Ovary (tissue), 9 donors: ENCODE results near the gene RPS28. TPM values are rescaled to one million over a fixed set of nuclear protein-coding genes. Genes with fewer than 3 reads are reported as not detected.

Experiments
- DNase-seq, 5 donors: peaks; one replicate each; pipeline ENCODE4 v3.0.0-alpha.2; 2019 to 2020
- H3K27ac ChIP-seq, 2 donors: fragments of 200-600 bp; one replicate each; pipeline versions ENCODE4 v1.5.1 to v1.8.0; 2019 to 2022
- H3K27me3 ChIP-seq: fragments of 200-600 bp; one replicate; pipeline ENCODE4 v1.8.0; 2022
- H3K36me3 ChIP-seq: fragments of 200-600 bp; sonication (generic); one replicate; pipeline ENCODE4 v1.5.1; 2019
- H3K4me1 ChIP-seq: one replicate; pipeline ENCODE4 v1.8.1; 2013; ENCODE audit warnings: mild to moderate bottlenecking, moderate library complexity; ENCODE audit not compliant: insufficient read depth
- H3K4me3 ChIP-seq: fragments of 200-600 bp; sonication (generic); one replicate; pipeline ENCODE4 v1.5.1; 2017
- H3K9me3 ChIP-seq, 2 donors: fragments of 200-600 bp in 1 of 2; sonication (generic) in 1 of 2; one replicate each; pipeline versions ENCODE4 v1.5.1 to v1.8.1; 2013 to 2019; ENCODE audit warnings: mild to moderate bottlenecking in 1 of 2, moderate library complexity in 1 of 2
- EP300 ChIP-seq: sonication (generic); formaldehyde crosslinking; IDR thresholded peaks from one replicate; pipeline ENCODE4 v1.6.1; 2017; ENCODE audit warnings: antibody characterized with exemption
- POLR2A ChIP-seq: fragments of 450-650 bp; IDR thresholded peaks from one replicate; pipeline ENCODE4 v1.6.1; 2017; ENCODE audit warnings: antibody characterized with exemption, mild to moderate bottlenecking, moderate library complexity
- WGBS, 3 donors: extraction: QIAGEN DNeasy Blood & Tissue Kit in 1 of 3; methylation state at CpG; one replicate each; pipeline versions ENCODE4 v1.1.5 to v1.1.7; 2013 to 2017; 5-methylcytosine and 5-hydroxymethylcytosine counted together
- intact Hi-C, 4 donors: fragments of 100-400 bp; cut with DNase I; formaldehyde crosslinking; loops; one replicate each; pipeline versions ENCODE4 v1.11.0 to v1.15.1; 2022 to 2023
- polyA plus RNA-seq, 2 donors: library from polyadenylated mRNA; stranded (reverse); fragments of 200-250 nt in 1 of 2; fragments of 350-450 nt in 1 of 2; fragmentation: Illumina TruSeq in 1 of 2; extraction: RNeasy Lipid Tissue Mini Kit (QIAGEN cat#74804) in 1 of 2; gene quantifications; one replicate each; pipeline ENCODE4 v1.2.3, GENCODE V29; 2013 to 2014
- total RNA-seq, 7 donors: library from RNA; depleted of rRNA in 2 of 7; stranded (reverse); fragments of >200 nt in 2 of 7; fragmentation: NEBNext Ultra II Directional in 3 of 7; extraction: Animal tissue kit (Norgen Biotek cat#: 25700) in 3 of 7; gene quantifications; one replicate each; pipeline versions ENCODE4 v1.1.0 to v1.2.4, GENCODE V29; 2016 to 2023
- TF ChIP-seq, protein P1 (sequence below), 3 donors: fragments of 450-650 bp in 2 of 3; fragments of 200-600 bp in 1 of 3; IDR thresholded peaks; one replicate each; pipeline versions ENCODE4 v1.5.1 to v1.8.0; 2016 to 2022; ENCODE audit warnings: antibody characterized with exemption in 3 of 3, mild to moderate bottlenecking in 1 of 3
- donor health status: DM: no; HTN: no; CAD: no; lungs with moderate emphysema.
- donor health status: DM: no; HTN: no; CAD: no.
- donor health status: Bipolar disorder and iron deficiency.
- donor health status: DM: yes; HTN: yes; CAD: no.
- donor health status: DM: no; HTN: no; CAD: no.
- donor health status: DM: yes; HTN: yes; CAD: no.

The RPS28 gene
- total and polyA plus RNA-seq, 9 donors = 47.7 to 2,713 (median 2,078) TPM

DNA sequence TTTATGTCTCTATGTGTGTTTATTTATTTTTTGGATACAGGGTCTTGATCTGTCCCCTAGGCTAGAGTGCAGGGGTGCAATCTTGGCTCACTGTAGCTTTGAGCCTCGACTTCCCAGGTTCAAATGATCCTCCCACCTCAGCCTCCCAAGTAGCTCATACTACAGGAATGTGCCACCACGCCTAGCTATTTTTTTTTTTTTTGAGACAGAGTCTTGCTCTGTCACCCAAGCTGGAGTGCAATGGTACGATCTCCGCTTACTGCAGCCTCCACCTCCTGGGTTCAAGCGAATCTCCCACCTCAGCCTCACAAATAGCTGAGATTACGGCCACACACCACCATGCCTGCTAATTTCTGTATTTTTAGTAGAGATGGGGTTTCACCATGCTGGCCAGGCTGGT lies 37.7 kb downstream of the RPS28 start:
- Histone ChIP-seq H3K4me3 (no peak overlapping the region), H3K36me3 (no peaks in the 10 kb centered on the region), H3K9me3 (no peaks in the 10 kb centered on the region), H3K27ac (no peak overlapping the region), H3K27me3 (no peaks in the 10 kb centered on the region), H3K4me1 (peaks cover 11% of the 10 kb centered on the region)
- TF ChIP-seq, protein P1, sequence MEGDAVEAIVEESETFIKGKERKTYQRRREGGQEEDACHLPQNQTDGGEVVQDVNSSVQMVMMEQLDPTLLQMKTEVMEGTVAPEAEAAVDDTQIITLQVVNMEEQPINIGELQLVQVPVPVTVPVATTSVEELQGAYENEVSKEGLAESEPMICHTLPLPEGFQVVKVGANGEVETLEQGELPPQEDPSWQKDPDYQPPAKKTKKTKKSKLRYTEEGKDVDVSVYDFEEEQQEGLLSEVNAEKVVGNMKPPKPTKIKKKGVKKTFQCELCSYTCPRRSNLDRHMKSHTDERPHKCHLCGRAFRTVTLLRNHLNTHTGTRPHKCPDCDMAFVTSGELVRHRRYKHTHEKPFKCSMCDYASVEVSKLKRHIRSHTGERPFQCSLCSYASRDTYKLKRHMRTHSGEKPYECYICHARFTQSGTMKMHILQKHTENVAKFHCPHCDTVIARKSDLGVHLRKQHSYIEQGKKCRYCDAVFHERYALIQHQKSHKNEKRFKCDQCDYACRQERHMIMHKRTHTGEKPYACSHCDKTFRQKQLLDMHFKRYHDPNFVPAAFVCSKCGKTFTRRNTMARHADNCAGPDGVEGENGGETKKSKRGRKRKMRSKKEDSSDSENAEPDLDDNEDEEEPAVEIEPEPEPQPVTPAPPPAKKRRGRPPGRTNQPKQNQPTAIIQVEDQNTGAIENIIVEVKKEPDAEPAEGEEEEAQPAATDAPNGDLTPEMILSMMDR (IDR thresholded peaks at IDR 0.05) = no peak
- TF ChIP-seq EP300 (no peak), POLR2A (no peak)
- 87 to 91% (median 89%) methylated on average over 6 of the region's 6 CpGs for WGBS, 3 donors
- intact Hi-C loops = loop anchor here in 1 of 4 donors (5.0 kb wide), 1 partner anchor 148 kb away; no protein-coding TSS in a partner anchor
- DNase-seq = no peak

DNA sequence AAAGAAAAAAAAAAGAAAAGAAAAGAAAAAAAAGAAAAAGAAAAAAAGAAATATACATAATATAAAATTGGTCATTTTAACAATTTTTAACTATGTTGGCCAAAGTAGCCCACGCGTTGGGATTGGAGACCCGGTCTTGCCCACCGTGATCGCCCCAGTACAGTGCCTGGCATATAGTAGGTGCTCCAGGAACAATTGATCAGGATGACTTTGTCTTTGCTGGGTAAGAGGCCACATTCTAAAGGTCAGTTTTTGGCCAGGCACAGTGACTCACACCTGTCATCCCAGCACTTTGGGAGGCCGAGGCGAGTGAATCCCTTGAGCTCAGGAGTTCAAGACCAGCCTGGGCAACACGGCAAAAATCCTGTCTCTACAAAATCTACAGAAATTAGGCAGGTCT lies 38.9 kb downstream of the RPS28 start:
- no peaks in the 10 kb centered on the region for H3K9me3 ChIP-seq
- peaks cover 14% of the 10 kb centered on the region for H3K4me1 ChIP-seq
- H3K27ac ChIP-seq = no peak overlapping the region
- H3K4me3 ChIP-seq = no peak overlapping the region
- 75 to 85% (median 82%) methylated on average over 8 of the region's 8 CpGs for WGBS, 3 donors
- intact Hi-C loops = no loop called here
- H3K36me3 ChIP-seq = no peaks in the 10 kb centered on the region
- no peaks in the 10 kb centered on the region for H3K27me3 ChIP-seq
- TF ChIP-seq, protein P1 (IDR thresholded peaks at IDR 0.05) = no peak
- TF ChIP-seq EP300 (no peak), POLR2A (no peak)
- DNase-seq = peak in 1 of 5 donors; percentile 13

DNA sequence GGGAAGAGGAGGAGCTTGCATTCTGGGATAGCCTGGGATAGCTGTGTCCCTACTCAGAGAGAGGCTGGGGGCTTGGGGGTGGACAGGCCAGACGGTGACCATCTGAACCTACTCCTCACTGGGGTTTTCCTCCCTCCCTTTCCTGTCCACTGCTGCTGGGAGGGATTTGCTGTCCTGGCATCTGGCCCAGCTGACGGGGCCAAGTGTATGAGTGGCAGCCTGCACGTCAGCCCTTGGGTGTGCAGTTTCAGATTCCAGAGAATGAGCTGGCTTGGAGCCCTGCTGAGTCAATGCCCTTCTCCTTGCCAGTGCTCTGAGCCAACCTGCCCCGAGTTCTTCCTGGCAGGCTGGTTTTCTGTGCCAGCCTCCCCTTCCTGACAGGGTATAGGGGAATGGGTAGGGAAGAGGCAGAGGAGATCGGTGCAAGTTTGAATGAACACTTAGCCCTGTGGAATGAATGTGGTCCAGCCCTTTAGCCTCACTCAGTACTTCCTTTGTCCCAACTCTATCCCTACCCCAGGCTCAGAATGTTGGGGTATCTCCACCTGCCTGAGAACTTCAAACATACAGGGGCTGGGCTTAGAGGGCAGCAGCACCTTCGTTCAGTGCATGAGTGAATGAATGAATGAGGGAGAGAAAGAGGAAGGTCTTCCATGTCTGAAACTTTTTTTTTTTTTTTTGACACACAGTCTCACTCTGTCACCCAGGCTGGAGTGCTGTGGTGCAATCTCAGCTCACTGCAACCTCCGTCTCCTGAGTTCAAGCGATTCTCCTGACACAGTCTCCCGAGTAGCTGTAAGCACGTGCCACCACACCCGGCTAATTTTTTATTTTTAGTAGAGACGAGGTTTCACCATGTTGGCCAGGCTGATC lies 40.9 kb downstream of the RPS28 start:
- 39 to 52% (median 49%) methylated on average over 12 of the region's 12 CpGs for WGBS, 3 donors
- H3K4me3 ChIP-seq = no peak overlapping the region
- no peak overlapping the region for H3K27ac ChIP-seq
- no peaks in the 10 kb centered on the region for H3K9me3 ChIP-seq
- intact Hi-C loops = no loop called here
- no peaks in the 10 kb centered on the region for H3K36me3 ChIP-seq
- peaks cover 24% of the 10 kb centered on the region for H3K4me1 ChIP-seq
- TF ChIP-seq EP300 = peak; percentile 76
- TF ChIP-seq, protein P1 (IDR thresholded peaks at IDR 0.05) = no peak
- peak; percentile 58 to 86 (median 76) for DNase-seq
- no peaks in the 10 kb centered on the region for H3K27me3 ChIP-seq

DNA sequence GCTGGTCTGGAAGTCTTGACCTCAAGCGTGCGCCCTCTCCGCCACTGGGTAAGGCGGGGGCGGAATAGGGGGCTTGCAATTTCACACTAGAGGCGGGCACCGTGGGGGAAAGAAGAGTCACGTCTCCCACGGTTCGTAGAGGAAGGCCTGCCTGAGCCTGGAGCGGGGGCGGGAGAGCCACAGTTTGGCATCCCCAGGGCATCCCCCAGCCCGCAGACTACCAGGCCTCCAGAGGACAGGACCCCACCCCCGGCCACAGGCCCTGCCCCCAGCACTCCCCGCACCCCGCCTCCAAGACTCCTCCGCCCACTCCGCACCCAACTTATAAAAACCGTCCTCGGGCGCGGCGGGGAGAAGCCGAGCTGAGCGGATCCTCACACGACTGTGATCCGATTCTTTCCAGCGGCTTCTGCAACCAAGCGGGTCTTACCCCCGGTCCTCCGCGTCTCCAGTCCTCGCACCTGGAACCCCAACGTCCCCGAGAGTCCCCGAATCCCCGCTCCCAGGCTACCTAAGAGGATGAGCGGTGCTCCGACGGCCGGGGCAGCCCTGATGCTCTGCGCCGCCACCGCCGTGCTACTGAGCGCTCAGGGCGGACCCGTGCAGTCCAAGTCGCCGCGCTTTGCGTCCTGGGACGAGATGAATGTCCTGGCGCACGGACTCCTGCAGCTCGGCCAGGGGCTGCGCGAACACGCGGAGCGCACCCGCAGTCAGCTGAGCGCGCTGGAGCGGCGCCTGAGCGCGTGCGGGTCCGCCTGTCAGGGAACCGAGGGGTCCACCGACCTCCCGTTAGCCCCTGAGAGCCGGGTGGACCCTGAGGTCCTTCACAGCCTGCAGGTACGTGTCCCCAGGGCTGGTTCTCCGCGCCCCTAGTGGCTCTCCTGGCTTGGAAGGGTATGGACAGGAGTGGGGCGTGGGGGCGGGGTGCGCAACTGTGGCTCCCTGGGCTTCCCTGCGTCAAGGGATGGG lies 42.8 kb downstream of the RPS28 start, which contains the start of gene ANGPTL4:
Gene ANGPTL4, plus strand, starts transcription at position 353 of the 969 bp plus-strand sequence. Its CDS starts 167 bp downstream, at position 520.
- H3K36me3 ChIP-seq = no peaks in the 10 kb centered on the region
- peak within 1 kb of the TSS; percentile 55 for H3K4me3 ChIP-seq
- peak in 4 of 5 donors; percentile 36 to 79 (median 62) for DNase-seq
- no peaks in the 10 kb centered on the region for H3K27me3 ChIP-seq
- peaks cover 36% of the 10 kb centered on the region for H3K4me1 ChIP-seq
- intact Hi-C loops = no loop called here
- TF ChIP-seq EP300 (no peak), POLR2A (peak; percentile 58)
- TF ChIP-seq, protein P1 (IDR thresholded peaks at IDR 0.05) = no peak
- no peaks in the 10 kb centered on the region for H3K9me3 ChIP-seq
- 1 to 2% (median 1%) methylated on average over 74 to 81 of the region's 81 CpGs for WGBS, 3 donors
- H3K27ac ChIP-seq = no peak within 1 kb of the TSS
